ENCODE measurements around the gene KTI12.
"Not testable (repeated sequence)": the region's sequence is repeated elsewhere in the genome, so short reads cannot be mapped to it uniquely, and the experiment has no call there.

The KTI12 gene

GRCh38 chr1:52022133-52022532, 11.5 kb downstream of the KTI12 start:
- no peaks in the 10 kb centered on the region for H3K27me3 ChIP-seq (ENCODE audit: insufficient read depth, poor library complexity, severe bottlenecking)
- H3K27ac ChIP-seq (replicated peaks): no peak overlapping the region
- DNase-seq (ENCODE audit: low read depth in 1 of 2, low spot score in 1 of 2): no peak
- no peak for TF ChIP-seq CTCF (IDR thresholded peaks at IDR 0.05; ENCODE audit: insufficient read depth, low read length)
- no peak for TF ChIP-seq SPI1 (IDR thresholded peaks at IDR 0.05; ENCODE audit: borderline replicate concordance, low read depth)
- TF ChIP-seq GABPA (IDR thresholded peaks at IDR 0.05; ENCODE audit: low read depth): no peak
- TF ChIP-seq REST (IDR thresholded peaks at IDR 0.05; ENCODE audit: insufficient replicate concordance, low read depth): no peak
- no peak for TF ChIP-seq POLR2AphosphoS5 (IDR thresholded peaks at IDR 0.05; ENCODE audit: low read depth)
- no peak overlapping the region for H3K4me3 ChIP-seq (replicated peaks; ENCODE audit: insufficient read depth, low read length)

- no peak for DNase-seq (ENCODE audit: low read depth in 1 of 2, low spot score in 1 of 2)
- no peak overlapping the region for H3K27ac ChIP-seq (replicated peaks)
- H3K27me3 ChIP-seq (ENCODE audit: insufficient read depth, poor library complexity, severe bottlenecking): peaks cover 5% of the 10 kb centered on the region
- H3K4me3 ChIP-seq (replicated peaks; ENCODE audit: insufficient read depth, low read length): no peak overlapping the region
- no peak for TF ChIP-seq SPI1 (IDR thresholded peaks at IDR 0.05; ENCODE audit: borderline replicate concordance, low read depth)
- no peak for TF ChIP-seq GABPA (IDR thresholded peaks at IDR 0.05; ENCODE audit: low read depth)
- no peak for TF ChIP-seq POLR2AphosphoS5 (IDR thresholded peaks at IDR 0.05; ENCODE audit: low read depth)
- no peak for TF ChIP-seq CTCF (IDR thresholded peaks at IDR 0.05; ENCODE audit: insufficient read depth, low read length)
- no peak for TF ChIP-seq REST (IDR thresholded peaks at IDR 0.05; ENCODE audit: insufficient replicate concordance, low read depth)
Measured at GRCh38 chr1:52008071-52008809, 25.4 kb downstream of the KTI12 start.

GRCh38 chr1:52007215-52008002, 26.2 kb downstream of the KTI12 start:
- H3K27me3 ChIP-seq (ENCODE audit: insufficient read depth, poor library complexity, severe bottlenecking): peaks cover 5% of the 10 kb centered on the region
- DNase-seq (ENCODE audit: low read depth in 1 of 2, low spot score in 1 of 2): no peak
- TF ChIP-seq POLR2AphosphoS5 (IDR thresholded peaks at IDR 0.05; ENCODE audit: low read depth) (no peak), REST (IDR thresholded peaks at IDR 0.05; ENCODE audit: insufficient replicate concordance, low read depth) (no peak), GABPA (IDR thresholded peaks at IDR 0.05; ENCODE audit: low read depth) (no peak), SPI1 (IDR thresholded peaks at IDR 0.05; ENCODE audit: borderline replicate concordance, low read depth) (no peak), CTCF (IDR thresholded peaks at IDR 0.05; ENCODE audit: insufficient read depth, low read length) (no peak)
- no peak overlapping the region for H3K4me3 ChIP-seq (replicated peaks; ENCODE audit: insufficient read depth, low read length)
- no peak overlapping the region for H3K27ac ChIP-seq (replicated peaks)

- DNase-seq (ENCODE audit: low read depth in 1 of 2, low spot score in 1 of 2); H3K4me3 ChIP-seq (replicated peaks; ENCODE audit: insufficient read depth, low read length); H3K27ac ChIP-seq (replicated peaks); H3K27me3 ChIP-seq (ENCODE audit: insufficient read depth, poor library complexity, severe bottlenecking): not testable (repeated sequence)
Measured at GRCh38 chr1:52006081-52006553, 27.5 kb downstream of the KTI12 start.

GRCh38 chr1:52005548-52005947, 28.1 kb downstream of the KTI12 start:
- H3K27ac ChIP-seq (replicated peaks); H3K27me3 ChIP-seq (ENCODE audit: insufficient read depth, poor library complexity, severe bottlenecking); DNase-seq (ENCODE audit: low read depth in 1 of 2, low spot score in 1 of 2); H3K4me3 ChIP-seq (replicated peaks; ENCODE audit: insufficient read depth, low read length): not testable (repeated sequence)
